CD14-positive monocyte (primary cell): ENCODE measurements around the gene RNF151. TPM values are rescaled to one million over a fixed set of nuclear protein-coding genes. Genes with fewer than 3 reads are reported as not detected.

Experiments
- DNase-seq, 3 donors: peaks; one replicate each; pipeline ENCODE4 v3.0.0-alpha.2; 2011 to 2022
- H2AFZ ChIP-seq: 2 replicates; pipeline ENCODE4 v1.6.0; 2012; ENCODE audit warnings: mild to moderate bottlenecking, low read depth, low read length, inconsistent platforms; ENCODE audit not compliant: insufficient read depth, poor library complexity, severe bottlenecking
- H3K27ac ChIP-seq, 2 donors: 1 replicate in 1 of 2; 2 replicates in 1 of 2; pipeline ENCODE4 v1.5.1; 2012 to 2013; ENCODE audit warnings: low read length in 2 of 2, control low read depth in 1 of 2, inconsistent platforms in 1 of 2, low read depth in 1 of 2, mild to moderate bottlenecking in 1 of 2
- H3K27me3 ChIP-seq, 2 donors: one replicate each; pipeline versions ENCODE4 v1.6.0 to v1.6.1; 2011 to 2013; ENCODE audit warnings: low read length in 2 of 2; ENCODE audit not compliant: control insufficient read depth in 2 of 2, insufficient read depth in 2 of 2
- H3K36me3 ChIP-seq, 2 donors: replicated peaks in 1 of 2; 1 replicate in 1 of 2; 2 replicates in 1 of 2; pipeline versions ENCODE4 v1.5.1 to v1.6.1; 2012 to 2013; ENCODE audit warnings: low read length in 2 of 2, control low read depth in 1 of 2, inconsistent platforms in 1 of 2, mild to moderate bottlenecking in 1 of 2; ENCODE audit not compliant: insufficient read depth in 2 of 2, control insufficient read depth in 1 of 2
- H3K4me1 ChIP-seq, 2 donors: 1 replicate in 1 of 2; 2 replicates in 1 of 2; pipeline versions ENCODE4 v1.5.1 to v1.6.1; 2012 to 2013; ENCODE audit warnings: low read length in 2 of 2, control low read depth in 1 of 2, inconsistent platforms in 1 of 2, mild to moderate bottlenecking in 1 of 2, moderate library complexity in 1 of 2; ENCODE audit not compliant: insufficient read depth in 2 of 2, control insufficient read depth in 1 of 2
- H3K4me2 ChIP-seq: replicated peaks from 2 replicates; pipeline ENCODE3; 2012; ENCODE audit warnings: low read length, moderate library complexity, mild to moderate bottlenecking; ENCODE audit not compliant: poor library complexity, severe bottlenecking; ENCODE audit errors: extremely low read depth
- H3K4me3 ChIP-seq, 3 experiments: fragments of 200-600 bp in 1 of 3; sonication (generic) in 1 of 3; replicated peaks in 1 of 3; 1 replicate in 2 of 3; 2 replicates in 1 of 3; pipeline ENCODE4 v1.5.1; 2011 to 2013; ENCODE audit warnings: low read length in 3 of 3, mild to moderate bottlenecking in 3 of 3, control low read depth in 2 of 3, low read depth in 2 of 3, inconsistent platforms in 1 of 3, moderate library complexity in 1 of 3
- H3K79me2 ChIP-seq: 2 replicates; pipeline ENCODE4 v1.6.0; 2012; ENCODE audit warnings: mild to moderate bottlenecking, control low read depth, inconsistent platforms, low read length, moderate library complexity; ENCODE audit not compliant: insufficient read depth
- H3K9ac ChIP-seq: 2 replicates; pipeline ENCODE4 v1.6.0; 2017; ENCODE audit warnings: low read length, mild to moderate bottlenecking; ENCODE audit not compliant: insufficient read depth, poor library complexity, severe bottlenecking
- H3K9me3 ChIP-seq, 2 donors: replicated peaks in 1 of 2; 1 replicate in 1 of 2; 2 replicates in 1 of 2; pipeline versions ENCODE4 v1.5.1 to v1.6.1; 2012 to 2013; ENCODE audit warnings: low read length in 2 of 2, control low read depth in 1 of 2; ENCODE audit not compliant: control insufficient read depth in 1 of 2, insufficient read depth in 1 of 2
- H4K20me1 ChIP-seq: 2 replicates; pipeline ENCODE4 v1.6.0; 2012; ENCODE audit warnings: mild to moderate bottlenecking, low read length, control low read depth, moderate library complexity; ENCODE audit not compliant: insufficient read depth
- H3K27ac Mint-ChIP-seq, 7 donors: one replicate each; pipeline ENCODE4 v1.8.0; 2020; ENCODE audit warnings: mild to moderate bottlenecking in 7 of 7, mixed read lengths in 7 of 7, moderate library complexity in 6 of 7, inconsistent platforms in 2 of 7
- H3K27me3 Mint-ChIP-seq, 3 donors: one replicate each; pipeline ENCODE4 v1.8.0; 2021 to 2022; ENCODE audit warnings: low read depth in 3 of 3, mild to moderate bottlenecking in 3 of 3, mixed read lengths in 3 of 3, moderate library complexity in 3 of 3, inconsistent platforms in 1 of 3
- H3K36me3 Mint-ChIP-seq, 2 donors: one replicate each; pipeline ENCODE4 v1.8.0; 2020; ENCODE audit warnings: mixed read lengths in 2 of 2, inconsistent platforms in 1 of 2, mild to moderate bottlenecking in 1 of 2
- H3K4me1 Mint-ChIP-seq: one replicate; pipeline ENCODE4 v1.8.0; 2020; ENCODE audit warnings: mild to moderate bottlenecking, mixed read lengths
- H3K4me3 Mint-ChIP-seq, 2 donors: one replicate each; pipeline ENCODE4 v1.8.0; 2020; ENCODE audit warnings: mild to moderate bottlenecking in 2 of 2, mixed read lengths in 2 of 2, moderate library complexity in 1 of 2
- H3K9me3 Mint-ChIP-seq, 7 donors: one replicate each; pipeline ENCODE4 v1.8.0; 2020 to 2022; ENCODE audit warnings: mixed read lengths in 7 of 7, mild to moderate bottlenecking in 6 of 7, moderate library complexity in 6 of 7, inconsistent platforms in 2 of 7
- WGBS: methylation state at CpG from one replicate; pipeline ENCODE4 v1.1.5; 2013; ENCODE audit warnings: missing lambda C conversion rate; ENCODE audit not compliant: insufficient coverage; 5-methylcytosine and 5-hydroxymethylcytosine counted together
- intact Hi-C, 2 donors: fragments of 100-400 bp; cut with micrococcal nuclease; formaldehyde crosslinking; loops; one replicate each; pipeline versions ENCODE4 v1.15.0 to v1.15.1; 2023
- polyA minus RNA-seq: library from RNA; depleted of rRNA, polyadenylated mRNA; stranded (reverse); fragments of >200 nt; gene quantifications from 2 replicates; pipeline ENCODE4 v1.2.3, GENCODE V29; 2012
- polyA plus RNA-seq, 3 donors: library from polyadenylated mRNA; depleted of rRNA in 1 of 3; unstranded in 2 of 3; stranded (reverse) in 1 of 3; fragments of 300-500 nt in 2 of 3; fragments of >200 nt in 1 of 3; fragmentation: Illumina TruSeq in 2 of 3; gene quantifications; 1 replicate in 2 of 3; 2 replicates in 1 of 3; pipeline ENCODE4 v1.2.3, GENCODE V29; 2012 to 2021
- total RNA-seq, 12 experiments: library from RNA in 1 of 12; stranded (reverse) in 1 of 12; fragments of 120-200 nt in 1 of 12; gene quantifications; one replicate each; pipeline ENCODE4 v1.2.4 and lab custom pipeline; 2013 to 2026; ENCODE audit warnings: mixed read lengths in 6 of 12, inconsistent platforms in 1 of 12
- TF ChIP-seq, protein P1 (sequence below): fragments of 200-600 bp; IDR thresholded peaks from one replicate; pipeline ENCODE4 v1.8.0; 2022; ENCODE audit warnings: antibody characterized with exemption, mild to moderate bottlenecking

Gene RNF151
- total RNA-seq (2013): not detected
- polyA plus RNA-seq (not detected), polyA minus RNA-seq (not detected in 2 replicates), total RNA-seq (lab: John Stamatoyannopoulos, UW) (0.18 to 4.8 (median 1.0) reads per million in 11 experiments)

DNA sequence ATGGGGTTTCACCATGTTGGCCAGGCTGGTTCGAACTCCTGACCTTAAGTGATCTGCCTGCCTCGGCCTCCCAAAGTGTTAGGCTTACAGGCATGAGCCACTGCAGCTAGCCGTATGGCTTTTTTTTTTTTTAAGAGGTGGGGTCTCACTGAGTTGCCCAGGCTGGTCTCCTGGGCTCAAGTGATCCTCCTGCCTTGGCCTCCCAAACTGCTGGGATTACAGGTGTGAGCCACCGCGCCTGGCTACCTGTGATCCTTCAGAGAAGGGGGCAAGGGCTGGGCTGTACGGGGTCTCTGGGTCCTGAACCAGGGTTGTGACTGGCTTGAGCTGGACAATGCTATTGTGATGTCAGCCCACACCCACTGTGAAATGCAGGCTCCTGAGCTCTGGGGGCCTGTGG lies at the start of gene RNF151:
Gene RNF151 (plus strand): TSS at position 397 of the 400 bp plus-strand sequence. CDS start 26 bp downstream, outside the sequence.
- Mint-ChIP-seq H3K27me3 (peaks cover 0 to 2% (median 0%) of the 10 kb centered on the region in 3 donors), H3K9me3 (peaks cover 0 to 2% (median 0%) of the 10 kb centered on the region in 7 donors), H3K4me1 (peaks cover 31% of the 10 kb centered on the region), H3K36me3 (peaks cover 20 to 25% of the 10 kb centered on the region in 2 donors), H3K4me3 (peak within 1 kb of the TSS; percentile 89 to 92), H3K27ac (peak within 1 kb of the TSS; percentile 93 to 97 (median 95))
- TF ChIP-seq, protein P1, sequence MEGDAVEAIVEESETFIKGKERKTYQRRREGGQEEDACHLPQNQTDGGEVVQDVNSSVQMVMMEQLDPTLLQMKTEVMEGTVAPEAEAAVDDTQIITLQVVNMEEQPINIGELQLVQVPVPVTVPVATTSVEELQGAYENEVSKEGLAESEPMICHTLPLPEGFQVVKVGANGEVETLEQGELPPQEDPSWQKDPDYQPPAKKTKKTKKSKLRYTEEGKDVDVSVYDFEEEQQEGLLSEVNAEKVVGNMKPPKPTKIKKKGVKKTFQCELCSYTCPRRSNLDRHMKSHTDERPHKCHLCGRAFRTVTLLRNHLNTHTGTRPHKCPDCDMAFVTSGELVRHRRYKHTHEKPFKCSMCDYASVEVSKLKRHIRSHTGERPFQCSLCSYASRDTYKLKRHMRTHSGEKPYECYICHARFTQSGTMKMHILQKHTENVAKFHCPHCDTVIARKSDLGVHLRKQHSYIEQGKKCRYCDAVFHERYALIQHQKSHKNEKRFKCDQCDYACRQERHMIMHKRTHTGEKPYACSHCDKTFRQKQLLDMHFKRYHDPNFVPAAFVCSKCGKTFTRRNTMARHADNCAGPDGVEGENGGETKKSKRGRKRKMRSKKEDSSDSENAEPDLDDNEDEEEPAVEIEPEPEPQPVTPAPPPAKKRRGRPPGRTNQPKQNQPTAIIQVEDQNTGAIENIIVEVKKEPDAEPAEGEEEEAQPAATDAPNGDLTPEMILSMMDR: no peak
- Histone ChIP-seq H3K4me1 (peaks cover 27 to 33% of the 10 kb centered on the region in 2 donors), H3K27me3 (no peaks in the 10 kb centered on the region), H3K27ac (peak within 1 kb of the TSS; percentile 93), H3K9ac (peak within 1 kb of the TSS; percentile 95), H3K79me2 (peaks cover 36% of the 10 kb centered on the region), H3K4me3 (peak within 1 kb of the TSS in 2 of 3 experiments; percentile 82 to 91), H3K4me2 (peak within 1 kb of the TSS; percentile 84), H4K20me1 (peaks cover 27% of the 10 kb centered on the region), H3K9me3 (no peaks in the 10 kb centered on the region), H3K36me3 (peaks cover 16 to 17% of the 10 kb centered on the region in 2 donors), H2AFZ (no peak within 1 kb of the TSS)
- WGBS: 97% methylated on average over 6 of the region's 6 CpGs
- intact Hi-C loops: no loop called here
- DNase-seq: no peak

- Mint-ChIP-seq H3K27me3 (peaks cover 64 to 86% (median 81%) of the 10 kb centered on the region in 3 donors), H3K36me3 (no peaks in the 10 kb centered on the region), H3K4me1 (peaks cover 6% of the 10 kb centered on the region), H3K9me3 (peaks cover 0 to 14% (median 3%) of the 10 kb centered on the region in 7 donors), H3K4me3 (peak overlapping the region in 1 of 2 donors; percentile 73), H3K27ac (peak overlapping the region in 1 of 7 donors; percentile 63)
- Histone ChIP-seq H3K4me3 (no peak overlapping the region), H4K20me1 (no peaks in the 10 kb centered on the region), H3K79me2 (no peaks in the 10 kb centered on the region), H3K27ac (no peak overlapping the region), H3K9me3 (peaks cover 0 to 11% of the 10 kb centered on the region in 2 donors), H3K4me2 (no peak overlapping the region), H3K4me1 (no peaks in the 10 kb centered on the region), H3K27me3 (peaks cover 18 to 70% of the 10 kb centered on the region in 2 donors), H2AFZ (no peak overlapping the region), H3K9ac (no peak overlapping the region), H3K36me3 (no peaks in the 10 kb centered on the region)
- no peak for DNase-seq
- intact Hi-C loops: no loop called here
- WGBS: 5% methylated on average over 19 of the region's 22 CpGs
- TF ChIP-seq, protein P1: no peak
Measured at GRCh38 chr16:1917056-1917664, 49.5 kb upstream of the RNF151 start.
